Sigmoid colon (tissue), 7 donors: ENCODE measurements around the gene MX1. TPM values are rescaled to one million over a fixed set of nuclear protein-coding genes. Genes with fewer than 3 reads are reported as not detected.

Source experiments
- DNase-seq: peaks from one replicate; pipeline ENCODE4 v3.0.0-alpha.2; 2019
- H3K27ac ChIP-seq, 4 donors: fragments of 200-600 bp; sonication (generic); one replicate each; pipeline ENCODE4 v1.5.1; 2016 to 2019; ENCODE audit warnings: mild to moderate bottlenecking in 1 of 4
- H3K27me3 ChIP-seq, 3 donors: fragments of 200-600 bp; sonication (generic); one replicate each; pipeline ENCODE4 v1.5.1; 2019; ENCODE audit warnings: mild to moderate bottlenecking in 1 of 3
- H3K36me3 ChIP-seq, 4 donors: fragments of 200-600 bp; sonication (generic); one replicate each; pipeline ENCODE4 v1.5.1; 2016 to 2019
- H3K4me1 ChIP-seq, 4 donors: fragments of 200-600 bp; sonication (generic); one replicate each; pipeline ENCODE4 v1.5.1; 2017 to 2019
- H3K4me3 ChIP-seq, 4 donors: fragments of 200-600 bp; sonication (generic); one replicate each; pipeline ENCODE4 v1.5.1; 2017 to 2019; ENCODE audit warnings: mild to moderate bottlenecking in 2 of 4, moderate library complexity in 1 of 4
- H3K9me3 ChIP-seq, 4 donors: fragments of 200-600 bp in 3 of 4; sonication (generic) in 3 of 4; one replicate each; pipeline versions ENCODE4 v1.5.1 to v1.6.1; 2013 to 2019
- EP300 ChIP-seq, 4 donors: sonication (generic); formaldehyde crosslinking; IDR thresholded peaks; one replicate each; pipeline ENCODE4 v1.6.1; 2017; ENCODE audit warnings: antibody characterized with exemption in 4 of 4
- POLR2A ChIP-seq, 2 donors: fragments of 450-650 bp; IDR thresholded peaks; one replicate each; pipeline ENCODE4 v1.6.1; 2016; ENCODE audit warnings: antibody characterized with exemption in 2 of 2, mild to moderate bottlenecking in 2 of 2, moderate library complexity in 2 of 2
- POLR2AphosphoS5 ChIP-seq, 4 donors: sonication (generic); formaldehyde crosslinking; IDR thresholded peaks; one replicate each; pipeline ENCODE4 v1.6.1; 2017; ENCODE audit warnings: antibody characterized with exemption in 4 of 4
- WGBS, 2 donors: extraction: QIAGEN DNeasy Blood & Tissue Kit; methylation state at CpG; one replicate each; pipeline ENCODE4 v1.1.7; 2013; 5-methylcytosine and 5-hydroxymethylcytosine counted together
- intact Hi-C: fragments of 100-400 bp; cut with DNase I; formaldehyde crosslinking; loops from one replicate; pipeline ENCODE4 v1.15.1; 2023
- polyA plus RNA-seq, 3 donors: library from polyadenylated mRNA; stranded (reverse); fragments of 200-250 nt; gene quantifications; one replicate each; pipeline ENCODE4 v1.2.3, GENCODE V29; 2013
- total RNA-seq, 4 donors: library from RNA; depleted of rRNA; stranded (reverse); fragments of >200 nt; gene quantifications; one replicate each; pipeline ENCODE4 v1.1.0, GENCODE V29; 2016
- TF ChIP-seq, protein P1 (sequence below), 4 experiments: fragments of 450-650 bp in 3 of 4; fragments of 200-600 bp in 1 of 4; IDR thresholded peaks; one replicate each; pipeline ENCODE4 v1.5.1; 2016 to 2019; ENCODE audit warnings: antibody characterized with exemption in 4 of 4, mild to moderate bottlenecking in 3 of 4, moderate library complexity in 2 of 4
- donor health status: healthy with polysubstance abuse.
- donor health status: Bipolar disorder and iron deficiency.
- donor health status: healthy.

MX1 gene
- total and polyA plus RNA-seq, 7 donors = 8.6 to 76.7 (median 27.8) TPM

DNA sequence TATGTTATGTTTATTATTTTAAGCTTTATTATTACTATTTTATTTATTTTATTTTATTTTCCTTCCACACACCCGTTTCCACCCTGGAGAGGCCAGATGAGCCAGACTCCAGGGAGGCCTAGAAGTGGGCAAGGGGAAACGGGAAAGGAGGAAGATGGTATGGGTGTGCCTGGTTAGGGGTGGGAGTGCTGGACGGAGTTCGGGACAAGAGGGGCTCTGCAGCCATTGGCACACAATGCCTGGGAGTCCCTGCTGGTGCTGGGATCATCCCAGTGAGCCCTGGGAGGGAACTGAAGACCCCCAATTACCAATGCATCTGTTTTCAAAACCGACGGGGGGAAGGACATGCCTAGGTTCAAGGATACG lies 468 bp upstream of the MX1 start:
- WGBS, 2 donors = 41 to 51% methylated on average over 7 of the region's 7 CpGs
- Histone ChIP-seq H3K4me1 (peaks cover 0 to 24% (median 13%) of the 10 kb centered on the region in 4 donors), H3K27ac (peak overlapping the region; percentile 60 to 74 (median 68)), H3K36me3 (peaks cover 0 to 2% (median 0%) of the 10 kb centered on the region in 4 donors), H3K9me3 (no peaks in the 10 kb centered on the region), H3K4me3 (peak overlapping the region; percentile 63 to 78 (median 66)), H3K27me3 (no peaks in the 10 kb centered on the region)
- no peak for TF ChIP-seq EP300 (IDR thresholded peaks at IDR 0.05)
- TF ChIP-seq POLR2A (IDR thresholded peaks at IDR 0.05) = no peak
- TF ChIP-seq POLR2AphosphoS5 (IDR thresholded peaks at IDR 0.05) = no peak
- TF ChIP-seq, protein P1, sequence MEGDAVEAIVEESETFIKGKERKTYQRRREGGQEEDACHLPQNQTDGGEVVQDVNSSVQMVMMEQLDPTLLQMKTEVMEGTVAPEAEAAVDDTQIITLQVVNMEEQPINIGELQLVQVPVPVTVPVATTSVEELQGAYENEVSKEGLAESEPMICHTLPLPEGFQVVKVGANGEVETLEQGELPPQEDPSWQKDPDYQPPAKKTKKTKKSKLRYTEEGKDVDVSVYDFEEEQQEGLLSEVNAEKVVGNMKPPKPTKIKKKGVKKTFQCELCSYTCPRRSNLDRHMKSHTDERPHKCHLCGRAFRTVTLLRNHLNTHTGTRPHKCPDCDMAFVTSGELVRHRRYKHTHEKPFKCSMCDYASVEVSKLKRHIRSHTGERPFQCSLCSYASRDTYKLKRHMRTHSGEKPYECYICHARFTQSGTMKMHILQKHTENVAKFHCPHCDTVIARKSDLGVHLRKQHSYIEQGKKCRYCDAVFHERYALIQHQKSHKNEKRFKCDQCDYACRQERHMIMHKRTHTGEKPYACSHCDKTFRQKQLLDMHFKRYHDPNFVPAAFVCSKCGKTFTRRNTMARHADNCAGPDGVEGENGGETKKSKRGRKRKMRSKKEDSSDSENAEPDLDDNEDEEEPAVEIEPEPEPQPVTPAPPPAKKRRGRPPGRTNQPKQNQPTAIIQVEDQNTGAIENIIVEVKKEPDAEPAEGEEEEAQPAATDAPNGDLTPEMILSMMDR (IDR thresholded peaks at IDR 0.05) = no peak
- DNase-seq = no peak
- intact Hi-C loops = loop anchor here (5.0 to 10.0 kb wide), 2 partner anchors 258 to 809 kb away; partner anchors contain the start of gene BACE2

DNA sequence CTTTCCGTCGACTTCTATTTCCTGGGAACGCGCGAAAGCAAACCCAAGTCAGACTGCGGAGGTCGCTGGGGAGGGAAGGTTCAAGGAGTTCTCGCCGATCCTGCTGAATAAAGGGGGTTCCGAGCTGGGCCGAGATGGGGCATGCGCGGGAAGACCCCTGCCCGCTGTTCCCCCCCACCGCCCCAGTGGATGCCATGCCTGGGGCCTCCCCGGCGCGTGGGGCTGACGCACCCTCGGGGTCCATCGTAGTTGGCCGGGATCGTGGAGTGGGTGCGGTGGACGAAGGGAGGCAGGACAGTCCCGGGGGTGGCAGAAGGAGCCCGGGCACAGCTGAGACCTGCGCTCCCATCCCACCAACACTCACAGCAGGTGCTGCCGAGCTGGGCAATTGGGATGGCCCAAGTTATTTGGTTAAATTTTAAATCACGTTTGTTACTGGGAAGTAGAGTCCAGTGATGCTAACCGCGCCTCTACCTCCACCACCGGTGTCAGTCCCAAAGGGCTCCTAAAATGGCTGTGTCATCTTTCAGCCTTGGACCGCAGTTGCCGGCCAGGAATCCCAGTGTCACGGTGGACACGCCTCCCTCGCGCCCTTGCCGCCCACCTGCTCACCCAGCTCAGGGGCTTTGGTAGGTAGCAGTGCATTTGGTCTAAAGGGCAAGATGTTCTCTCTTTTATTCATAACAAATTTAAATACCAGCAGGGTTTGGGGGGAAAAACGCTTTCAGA lies 801 bp downstream of the MX1 start:
- H3K27ac ChIP-seq = peak overlapping the region; percentile 60 to 74 (median 68)

DNA sequence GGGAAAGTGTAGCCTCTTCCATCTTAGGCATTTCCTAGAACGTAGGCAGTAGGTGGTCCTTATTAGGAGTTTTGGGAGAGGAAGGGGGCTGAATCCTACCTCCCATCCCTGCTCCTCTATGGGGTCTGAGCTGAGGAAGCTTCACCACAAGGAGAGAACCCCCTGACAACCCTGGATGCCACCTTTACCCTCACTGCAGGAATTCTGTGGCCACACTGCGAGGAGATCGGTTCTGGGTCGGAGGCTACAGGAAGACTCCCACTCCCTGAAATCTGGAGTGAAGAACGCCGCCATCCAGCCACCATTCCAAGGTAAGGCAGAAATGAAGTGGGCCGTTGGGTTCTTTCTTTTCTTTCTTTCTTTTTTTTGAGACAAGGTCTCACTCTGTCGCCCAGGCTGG lies 1.5 kb downstream of the MX1 start:
- no peak for TF ChIP-seq POLR2A (IDR thresholded peaks at IDR 0.05)
- TF ChIP-seq, protein P1 (IDR thresholded peaks at IDR 0.05) = no peak
- no peak for TF ChIP-seq POLR2AphosphoS5 (IDR thresholded peaks at IDR 0.05)
- TF ChIP-seq EP300 (IDR thresholded peaks at IDR 0.05) = no peak
- Histone ChIP-seq H3K4me3 (no peak overlapping the region), H3K9me3 (no peaks in the 10 kb centered on the region), H3K27ac (no peak overlapping the region), H3K4me1 (peaks cover 0 to 16% (median 6%) of the 10 kb centered on the region in 4 donors), H3K27me3 (no peaks in the 10 kb centered on the region), H3K36me3 (peaks cover 5 to 20% (median 7%) of the 10 kb centered on the region in 4 donors)
- no peak for DNase-seq
- intact Hi-C loops = loop anchor here (5.0 to 10.0 kb wide), 2 partner anchors 260 to 807 kb away; partner anchors contain the start of gene BACE2
- 94 to 95% methylated on average over 8 of the region's 8 CpGs for WGBS, 2 donors

More for the DNA sequence above, 801 bp downstream of the MX1 start:
- 22 to 23% methylated on average over 41 of the region's 41 CpGs for WGBS, 2 donors
- Histone ChIP-seq H3K27me3 (no peaks in the 10 kb centered on the region), H3K4me3 (peak overlapping the region; percentile 63 to 78 (median 66)), H3K9me3 (no peaks in the 10 kb centered on the region), H3K4me1 (peaks cover 0 to 16% (median 6%) of the 10 kb centered on the region in 4 donors), H3K36me3 (peaks cover 0 to 13% (median under 1%) of the 10 kb centered on the region in 4 donors)
- TF ChIP-seq, protein P1 (IDR thresholded peaks at IDR 0.05) = no peak
- no peak for TF ChIP-seq POLR2AphosphoS5 (IDR thresholded peaks at IDR 0.05)
- no peak for TF ChIP-seq EP300 (IDR thresholded peaks at IDR 0.05)
- no peak for TF ChIP-seq POLR2A (IDR thresholded peaks at IDR 0.05)
- intact Hi-C loops = loop anchor here (5.0 to 10.0 kb wide), 2 partner anchors 260 to 808 kb away; partner anchors contain the start of gene BACE2
- no peak for DNase-seq

DNA sequence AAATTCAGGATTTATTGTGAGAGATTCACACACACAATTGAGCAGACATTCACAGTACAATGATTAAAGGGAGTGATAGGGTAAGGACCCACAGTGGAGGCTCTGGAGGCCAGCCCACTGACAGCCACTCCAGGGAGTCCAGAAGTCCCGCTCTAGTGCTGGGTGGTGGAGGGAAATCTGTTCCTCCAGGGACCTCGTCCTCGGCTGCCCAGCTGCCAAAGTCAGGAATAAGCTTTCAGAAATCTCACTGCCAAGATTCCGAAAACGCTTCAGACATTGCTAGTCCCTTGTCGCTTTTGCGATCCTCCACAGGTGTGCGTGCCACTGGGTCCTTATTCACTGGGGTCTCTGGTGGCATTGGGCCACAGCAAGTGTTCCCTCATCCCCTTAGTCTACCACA lies 2.3 kb downstream of the MX1 start:
- H3K36me3 ChIP-seq = peaks cover 6 to 28% (median 9%) of the 10 kb centered on the region in 4 donors
- H3K27me3 ChIP-seq = no peaks in the 10 kb centered on the region
- intact Hi-C loops = loop anchor here (5.0 to 10.0 kb wide), 2 partner anchors 261 to 806 kb away; partner anchors contain the start of gene BACE2
- H3K27ac ChIP-seq = no peak overlapping the region
- WGBS, 2 donors = 96 to 98% methylated on average over 8 of the region's 8 CpGs
- no peak for TF ChIP-seq POLR2AphosphoS5 (IDR thresholded peaks at IDR 0.05)
- no peak for TF ChIP-seq EP300 (IDR thresholded peaks at IDR 0.05)
- TF ChIP-seq, protein P1 (IDR thresholded peaks at IDR 0.05) = no peak
- TF ChIP-seq POLR2A (IDR thresholded peaks at IDR 0.05) = no peak
- peaks cover 0 to 16% (median 6%) of the 10 kb centered on the region in 4 donors for H3K4me1 ChIP-seq
- no peaks in the 10 kb centered on the region for H3K9me3 ChIP-seq
- H3K4me3 ChIP-seq = no peak overlapping the region
- DNase-seq = no peak
